Loucy (cell line): Measurements from ENCODE around the gene LRRC27.
A peak's percentile ranks its signal among the peaks of the same experiment; 100 is the strongest.

Experiments used
- H2AFZ ChIP-seq: fragments of 200-600 bp; sonication (generic); 2 replicates; pipeline ENCODE4 v1.6.0; 2016; ENCODE audit warnings: antibody characterized with exemption, mild to moderate bottlenecking, low read length, moderate library complexity
- H3F3A ChIP-seq: fragments of 200-600 bp; 2 replicates; pipeline ENCODE4 v1.6.0; 2016; ENCODE audit warnings: antibody characterized with exemption, low read depth, mild to moderate bottlenecking
- H3K27me3 ChIP-seq: fragments of 200-600 bp; sonication (generic); 2 replicates; pipeline ENCODE4 v1.6.1; 2014; ENCODE audit warnings: low read length, mild to moderate bottlenecking; ENCODE audit not compliant: insufficient read depth, poor library complexity, severe bottlenecking
- H3K36me3 ChIP-seq: fragments of 200-600 bp; sonication (generic); 2 replicates; pipeline ENCODE4 v1.6.1; 2016; ENCODE audit warnings: low read length; ENCODE audit not compliant: insufficient read depth
- H3K4me1 ChIP-seq: fragments of 200-600 bp; sonication (generic); 2 replicates; pipeline ENCODE4 v1.5.1; 2014; ENCODE audit warnings: low read length, mild to moderate bottlenecking; ENCODE audit not compliant: insufficient read depth, poor library complexity, severe bottlenecking
- H3K4me2 ChIP-seq: fragments of 200-600 bp; sonication (generic); 2 replicates; pipeline ENCODE4 v1.6.0; 2014; ENCODE audit warnings: antibody characterized with exemption, low read length, low read depth, mild to moderate bottlenecking; ENCODE audit not compliant: poor library complexity, severe bottlenecking
- H3K4me3 ChIP-seq: fragments of 200-600 bp; sonication (generic); 2 replicates; pipeline ENCODE4 v1.5.1; 2014; ENCODE audit warnings: low read length, mild to moderate bottlenecking, mixed read lengths; ENCODE audit not compliant: poor library complexity, severe bottlenecking
- H3K79me2 ChIP-seq: fragments of 200-600 bp; sonication (generic); 2 replicates; pipeline ENCODE4 v1.6.1; 2014; ENCODE audit warnings: low read length; ENCODE audit not compliant: insufficient read depth
- H3K9ac ChIP-seq: fragments of 200-600 bp; sonication (generic); 2 replicates; pipeline ENCODE4 v1.6.0; 2014; ENCODE audit warnings: mild to moderate bottlenecking, low read depth, low read length, moderate library complexity; ENCODE audit not compliant: poor library complexity, severe bottlenecking
- H3K9me2 ChIP-seq: fragments of 200-600 bp; sonication (generic); replicated peaks from 2 replicates; pipeline ENCODE4 v1.6.1; 2016; ENCODE audit warnings: low read depth, low read length, mixed read lengths
- H3K9me3 ChIP-seq: fragments of 200-600 bp; sonication (generic); 2 replicates; pipeline ENCODE4 v1.6.1; 2014; ENCODE audit warnings: mild to moderate bottlenecking, antibody characterized with exemption, low read length, low read depth; ENCODE audit not compliant: insufficient read depth
- H4K20me1 ChIP-seq: fragments of 200-600 bp; sonication (generic); 2 replicates; pipeline ENCODE4 v1.6.0; 2014; ENCODE audit warnings: antibody characterized with exemption, low read length, mild to moderate bottlenecking; ENCODE audit not compliant: insufficient read depth, poor library complexity, severe bottlenecking
- EZH2phosphoT487 ChIP-seq: fragments of 200-600 bp; IDR thresholded peaks from 2 replicates; pipeline ENCODE4 v1.6.1; 2018; ENCODE audit warnings: antibody characterized with exemption, mild to moderate bottlenecking, moderate library complexity, borderline replicate concordance
- TF ChIP-seq, protein P1 (sequence below): fragments of 200-600 bp; sonication (generic); conservative IDR thresholded peaks from 2 replicates; pipeline ENCODE4 v1.5.1; 2014; ENCODE audit warnings: mild to moderate bottlenecking, antibody characterized with exemption, low read length

LRRC27 gene

DNA sequence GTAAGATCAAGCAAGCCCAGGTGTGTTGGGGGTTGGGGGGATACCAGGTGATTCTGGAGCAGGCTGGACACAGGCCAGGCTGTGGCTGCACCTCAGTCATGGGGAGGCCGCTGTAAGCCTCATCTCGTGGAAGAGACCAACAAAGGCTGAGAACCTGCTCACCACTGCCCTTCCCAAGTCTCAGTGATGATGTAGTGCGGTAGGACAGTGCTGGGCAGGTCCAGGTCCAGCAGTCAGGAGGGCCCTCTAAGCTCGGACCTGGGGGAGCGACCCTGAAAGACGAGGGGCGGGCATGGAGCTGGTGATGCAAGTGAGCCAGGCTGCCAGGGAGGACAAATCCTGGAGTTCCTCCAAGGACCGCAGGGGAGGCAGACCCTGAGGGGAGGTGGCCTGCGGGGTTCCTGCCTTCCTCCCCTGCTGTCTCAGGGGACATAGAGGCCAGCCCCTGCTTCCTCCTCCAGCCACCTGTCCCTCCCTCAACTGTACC is 61.7 kb downstream of the LRRC27 start:
- H3K9me3 ChIP-seq: no peaks in the 10 kb centered on the region
- H3K4me3 ChIP-seq: no peak overlapping the region
- H3K27me3 ChIP-seq: no peaks in the 10 kb centered on the region
- H2AFZ ChIP-seq: no peak overlapping the region
- 0 out of 2 replicates have a peak, but pooled peaks cover 6% of the 10 kb centered on the region for H3F3A ChIP-seq
- H3K4me2 ChIP-seq: peak overlapping the region; percentile 62
- peaks cover 20% of the 10 kb centered on the region for H3K79me2 ChIP-seq
- no peaks in the 10 kb centered on the region for H3K36me3 ChIP-seq
- H3K4me1 ChIP-seq: peaks cover 54% of the 10 kb centered on the region
- TF ChIP-seq, protein P1, sequence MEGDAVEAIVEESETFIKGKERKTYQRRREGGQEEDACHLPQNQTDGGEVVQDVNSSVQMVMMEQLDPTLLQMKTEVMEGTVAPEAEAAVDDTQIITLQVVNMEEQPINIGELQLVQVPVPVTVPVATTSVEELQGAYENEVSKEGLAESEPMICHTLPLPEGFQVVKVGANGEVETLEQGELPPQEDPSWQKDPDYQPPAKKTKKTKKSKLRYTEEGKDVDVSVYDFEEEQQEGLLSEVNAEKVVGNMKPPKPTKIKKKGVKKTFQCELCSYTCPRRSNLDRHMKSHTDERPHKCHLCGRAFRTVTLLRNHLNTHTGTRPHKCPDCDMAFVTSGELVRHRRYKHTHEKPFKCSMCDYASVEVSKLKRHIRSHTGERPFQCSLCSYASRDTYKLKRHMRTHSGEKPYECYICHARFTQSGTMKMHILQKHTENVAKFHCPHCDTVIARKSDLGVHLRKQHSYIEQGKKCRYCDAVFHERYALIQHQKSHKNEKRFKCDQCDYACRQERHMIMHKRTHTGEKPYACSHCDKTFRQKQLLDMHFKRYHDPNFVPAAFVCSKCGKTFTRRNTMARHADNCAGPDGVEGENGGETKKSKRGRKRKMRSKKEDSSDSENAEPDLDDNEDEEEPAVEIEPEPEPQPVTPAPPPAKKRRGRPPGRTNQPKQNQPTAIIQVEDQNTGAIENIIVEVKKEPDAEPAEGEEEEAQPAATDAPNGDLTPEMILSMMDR: no peak
- no peak for TF ChIP-seq EZH2phosphoT487
- H3K9ac ChIP-seq: peak overlapping the region; percentile 72
- H3K9me2 ChIP-seq: no peaks in the 10 kb centered on the region
- H4K20me1 ChIP-seq: peaks cover 7% of the 10 kb centered on the region

- peaks cover 26% of the 10 kb centered on the region for H3K79me2 ChIP-seq
- H3K9ac ChIP-seq: peak overlapping the region; percentile 72
- TF ChIP-seq EZH2phosphoT487: no peak
- TF ChIP-seq, protein P1: no peak
- H3K4me3 ChIP-seq: peak overlapping the region; percentile 13
- H2AFZ ChIP-seq: no peak overlapping the region
- H3K4me2 ChIP-seq: peak overlapping the region; percentile 62
- no peaks in the 10 kb centered on the region for H3K27me3 ChIP-seq
- no peaks in the 10 kb centered on the region for H3K9me3 ChIP-seq
- no peaks in the 10 kb centered on the region for H3K9me2 ChIP-seq
- H3K36me3 ChIP-seq: no peaks in the 10 kb centered on the region
- peaks cover 13% of the 10 kb centered on the region for H4K20me1 ChIP-seq
- H3F3A ChIP-seq: 0 out of 2 replicates have a peak, but pooled peaks cover 6% of the 10 kb centered on the region
- H3K4me1 ChIP-seq: peaks cover 54% of the 10 kb centered on the region
Measured at GRCh38 chr10:132394201-132394811, 62.3 kb downstream of the LRRC27 start.

DNA sequence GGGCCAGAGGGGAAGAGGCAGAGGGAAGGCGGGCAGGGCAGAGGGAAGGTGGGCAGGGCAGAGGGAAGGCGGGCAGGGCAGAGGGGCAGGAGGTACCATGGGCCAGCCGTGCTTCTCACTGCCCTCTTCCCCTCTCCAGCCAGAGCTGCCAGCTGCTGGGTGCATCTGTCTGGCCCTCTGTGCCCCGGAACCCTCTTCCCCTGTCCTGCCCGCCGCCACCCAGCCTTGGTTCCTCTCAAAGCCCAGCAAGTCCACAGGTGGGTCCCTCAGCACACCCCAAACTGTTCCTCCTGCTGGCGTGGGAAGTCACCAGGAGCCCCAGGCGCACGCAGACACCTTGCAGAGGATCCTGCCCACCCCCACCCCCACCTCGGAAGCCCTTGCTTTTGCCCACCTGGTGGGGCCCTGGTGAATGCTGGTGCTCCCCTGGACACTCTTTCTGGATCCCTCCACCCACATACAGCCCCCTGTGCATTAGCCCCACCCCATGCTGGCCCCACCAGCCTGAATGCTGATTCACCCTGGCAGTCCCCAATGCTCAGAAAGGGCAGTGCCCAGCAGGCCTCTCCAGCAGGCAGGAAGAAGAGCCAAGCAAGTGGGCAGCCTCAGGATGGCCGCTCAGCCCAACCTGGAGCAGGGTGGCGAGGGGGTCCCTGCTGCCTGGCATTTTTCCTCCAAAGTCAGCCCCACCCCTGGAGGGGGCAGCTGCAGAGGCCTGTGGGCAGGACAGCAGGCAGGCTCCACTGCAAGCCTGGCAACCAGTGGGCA is 63.1 kb downstream of the LRRC27 start:
- H3K9ac ChIP-seq: peak overlapping the region; percentile 72
- H4K20me1 ChIP-seq: peaks cover 21% of the 10 kb centered on the region
- TF ChIP-seq, protein P1: no peak
- no peak for TF ChIP-seq EZH2phosphoT487
- H3K27me3 ChIP-seq: no peaks in the 10 kb centered on the region
- H2AFZ ChIP-seq: no peak overlapping the region
- no peaks in the 10 kb centered on the region for H3K9me2 ChIP-seq
- 0 out of 2 replicates have a peak, but pooled peaks cover 6% of the 10 kb centered on the region for H3F3A ChIP-seq
- peak overlapping the region; percentile 62 for H3K4me2 ChIP-seq
- H3K36me3 ChIP-seq: no peaks in the 10 kb centered on the region
- H3K79me2 ChIP-seq: peaks cover 34% of the 10 kb centered on the region
- H3K4me3 ChIP-seq: peak overlapping the region; percentile 69
- peaks cover 54% of the 10 kb centered on the region for H3K4me1 ChIP-seq
- no peaks in the 10 kb centered on the region for H3K9me3 ChIP-seq
